MM.1S (cell line): ENCODE data around the gene OPALIN.

Source experiments
- EZH2 ChIP-seq: fragments of 300-600 bp; sonication (generic); optimal IDR thresholded peaks from 2 replicates; pipeline ENCODE3; 2017; ENCODE audit warnings: low read depth, mild to moderate bottlenecking, antibody characterized with exemption, low read length, mixed read lengths
- TF ChIP-seq, protein P1 (sequence below): fragments of 300-600 bp; sonication (generic); IDR thresholded peaks from 2 replicates; pipeline ENCODE4 v1.5.1; 2016; ENCODE audit warnings: antibody characterized with exemption, low read length, mixed read lengths

DNA sequence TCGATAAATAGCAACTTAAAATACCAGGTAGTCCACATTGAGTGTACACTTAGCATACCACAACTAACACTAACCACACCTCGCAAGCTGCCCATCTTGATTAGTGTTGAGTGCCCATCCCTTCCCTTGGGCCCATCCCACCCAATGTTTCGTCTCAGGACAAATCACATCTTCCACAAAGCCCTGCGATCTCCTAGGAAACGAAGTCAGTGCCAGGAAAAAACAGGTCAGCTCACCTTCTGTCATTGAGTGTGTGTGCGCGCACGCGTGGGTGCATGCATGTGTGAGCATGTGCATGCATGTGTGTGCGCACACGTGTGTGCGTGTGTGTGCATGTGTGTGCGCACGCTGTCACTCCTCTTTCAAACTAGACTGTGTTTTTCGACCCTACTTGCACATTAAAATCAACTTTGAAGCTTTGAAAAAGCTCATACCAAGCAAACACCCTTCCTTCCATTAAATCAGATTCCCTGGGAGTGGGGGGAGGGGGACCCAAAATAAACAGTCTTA, 48.8 kb upstream of the OPALIN start:
- no peak for TF ChIP-seq EZH2
- TF ChIP-seq, protein P1, sequence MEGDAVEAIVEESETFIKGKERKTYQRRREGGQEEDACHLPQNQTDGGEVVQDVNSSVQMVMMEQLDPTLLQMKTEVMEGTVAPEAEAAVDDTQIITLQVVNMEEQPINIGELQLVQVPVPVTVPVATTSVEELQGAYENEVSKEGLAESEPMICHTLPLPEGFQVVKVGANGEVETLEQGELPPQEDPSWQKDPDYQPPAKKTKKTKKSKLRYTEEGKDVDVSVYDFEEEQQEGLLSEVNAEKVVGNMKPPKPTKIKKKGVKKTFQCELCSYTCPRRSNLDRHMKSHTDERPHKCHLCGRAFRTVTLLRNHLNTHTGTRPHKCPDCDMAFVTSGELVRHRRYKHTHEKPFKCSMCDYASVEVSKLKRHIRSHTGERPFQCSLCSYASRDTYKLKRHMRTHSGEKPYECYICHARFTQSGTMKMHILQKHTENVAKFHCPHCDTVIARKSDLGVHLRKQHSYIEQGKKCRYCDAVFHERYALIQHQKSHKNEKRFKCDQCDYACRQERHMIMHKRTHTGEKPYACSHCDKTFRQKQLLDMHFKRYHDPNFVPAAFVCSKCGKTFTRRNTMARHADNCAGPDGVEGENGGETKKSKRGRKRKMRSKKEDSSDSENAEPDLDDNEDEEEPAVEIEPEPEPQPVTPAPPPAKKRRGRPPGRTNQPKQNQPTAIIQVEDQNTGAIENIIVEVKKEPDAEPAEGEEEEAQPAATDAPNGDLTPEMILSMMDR = no peak
